ENCODE data around the gene ARMC9.
"Not testable (repeated sequence)": the region's sequence is repeated elsewhere in the genome, so short reads cannot be mapped to it uniquely, and the experiment has no call there.

Gene ARMC9

DNA sequence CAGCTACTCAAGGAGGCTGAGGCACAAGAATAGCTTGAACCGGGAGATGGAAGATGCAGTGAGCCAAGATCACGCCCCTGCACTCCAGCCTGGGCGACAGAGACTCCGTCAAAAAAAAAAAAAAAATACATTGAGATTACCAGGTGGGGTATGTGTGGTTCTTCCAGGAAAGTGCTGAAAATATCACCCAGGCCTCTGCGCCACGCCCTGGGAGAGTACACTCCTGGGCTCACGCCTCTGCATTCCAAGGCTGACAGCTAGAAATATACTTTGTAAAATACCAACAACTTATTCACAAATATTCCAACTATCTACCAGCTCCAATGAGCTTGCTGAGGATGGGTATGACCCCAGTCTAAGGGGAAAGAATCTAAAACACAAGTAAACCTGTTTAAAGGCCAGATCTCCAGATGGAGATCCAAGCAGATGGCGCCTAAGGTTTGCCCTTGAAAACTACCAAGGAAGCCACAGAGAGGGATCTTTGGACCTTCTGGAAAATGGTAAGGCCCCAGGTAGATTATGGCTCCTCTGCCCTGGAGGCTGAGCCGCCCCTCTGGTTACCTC is 175.4 kb downstream of the ARMC9 start:
- FAIRE-seq = no peak
- no peak for TF ChIP-seq CTCF (IDR thresholded peaks at IDR 0.05; ENCODE audit: insufficient read depth, missing control alignments)
- DNase-seq (ENCODE audit: insufficient read length, low spot score) = no peak

- FAIRE-seq = no peak
- TF ChIP-seq CTCF (IDR thresholded peaks at IDR 0.05; ENCODE audit: insufficient read depth, missing control alignments) = no peak
- no peak for DNase-seq (ENCODE audit: insufficient read length, low spot score)
These were observed 176.3 kb downstream of the ARMC9 start for GRCh38 chr2:231374771-231375170.

GRCh38 chr2:231375994-231376615 is 177.7 kb downstream of the ARMC9 start:
- DNase-seq (ENCODE audit: insufficient read length, low spot score); FAIRE-seq: not testable (repeated sequence)

DNA sequence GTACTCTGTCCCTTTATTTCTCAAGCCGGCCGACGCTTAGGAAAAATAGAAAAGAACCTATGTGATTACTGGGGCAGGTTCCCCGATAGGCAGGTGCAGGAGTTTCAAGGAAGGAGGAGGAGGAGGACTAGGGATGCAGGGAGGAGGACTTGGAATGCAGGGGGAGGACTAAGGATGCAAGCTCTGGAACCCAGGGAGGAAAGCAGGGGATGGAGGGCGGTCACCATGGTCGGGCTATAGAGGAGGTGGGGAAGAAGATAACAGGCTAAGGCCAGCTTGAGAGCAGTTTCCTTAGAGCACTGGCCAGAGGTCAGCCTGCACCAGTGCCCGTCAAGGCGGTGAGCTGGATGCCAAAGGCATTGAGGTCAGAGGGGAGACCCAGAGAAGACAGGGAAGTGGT is 178.4 kb downstream of the ARMC9 start:
- FAIRE-seq (no peak), DNase-seq (ENCODE audit: insufficient read length, low spot score) (no peak)
- no peak for TF ChIP-seq CTCF (IDR thresholded peaks at IDR 0.05; ENCODE audit: insufficient read depth, missing control alignments)

DNA sequence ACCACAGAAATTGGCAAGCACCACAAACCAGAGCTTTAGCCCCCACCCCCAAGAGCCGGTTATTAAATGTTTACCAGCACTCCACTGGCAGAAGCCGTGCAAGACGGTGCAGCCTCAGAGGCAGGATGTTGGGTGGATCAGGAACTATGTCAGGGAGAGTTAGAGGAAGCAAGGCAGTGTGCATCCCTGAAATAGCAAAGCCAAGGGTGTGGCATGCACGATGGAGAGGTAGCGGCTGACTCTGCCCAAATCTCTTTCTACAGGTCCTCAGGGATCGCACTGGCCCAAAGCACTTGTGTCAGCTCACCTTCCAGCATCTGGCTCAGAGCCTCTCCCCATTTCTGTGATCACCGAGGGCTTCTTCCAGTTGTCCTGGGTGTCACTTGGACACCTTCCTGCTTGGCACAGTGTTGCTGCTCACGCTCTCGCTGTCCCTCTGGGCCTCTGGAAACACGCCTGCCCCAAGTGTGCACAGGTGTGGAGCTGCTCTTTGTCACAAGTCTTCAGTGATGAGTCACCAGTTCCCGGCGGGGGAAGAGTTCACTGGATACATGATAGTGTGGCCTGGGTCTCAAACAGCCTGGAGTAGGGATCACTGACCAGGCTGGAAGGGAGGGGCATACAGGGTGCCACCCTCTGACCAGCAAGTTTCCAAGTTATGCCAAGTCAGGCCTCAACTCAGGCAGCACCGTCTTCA is 179.7 kb downstream of the ARMC9 start:
- no peak for DNase-seq (ENCODE audit: insufficient read length, low spot score)
- TF ChIP-seq CTCF (IDR thresholded peaks at IDR 0.05; ENCODE audit: insufficient read depth, missing control alignments) = no peak
- no peak for FAIRE-seq

GRCh38 chr2:231379266-231380215 is 181.1 kb downstream of the ARMC9 start:
- FAIRE-seq = no peak
- no peak for DNase-seq (ENCODE audit: insufficient read length, low spot score)
- no peak for TF ChIP-seq CTCF (IDR thresholded peaks at IDR 0.05; ENCODE audit: insufficient read depth, missing control alignments)

DNA sequence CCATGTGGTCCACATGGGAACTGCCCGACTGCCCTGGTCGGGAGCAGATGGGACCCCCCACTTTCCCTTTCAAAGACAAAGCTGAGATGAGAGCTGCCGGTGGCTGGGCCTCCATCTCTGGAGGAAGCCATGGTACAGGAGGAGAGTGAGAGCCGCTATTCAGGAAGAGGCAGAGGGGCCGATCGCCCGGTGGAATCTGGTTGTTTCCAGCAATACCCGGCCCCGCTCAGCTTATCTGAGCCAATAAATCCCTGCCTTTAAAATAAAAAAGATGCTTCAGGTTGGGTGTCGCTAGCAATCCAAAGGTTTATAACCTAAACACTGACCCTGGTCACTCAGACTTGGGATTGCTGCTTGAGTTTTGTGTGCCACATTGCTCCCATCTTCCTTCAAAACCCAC is 181.9 kb downstream of the ARMC9 start:
- DNase-seq (ENCODE audit: insufficient read length, low spot score) (no peak), FAIRE-seq (no peak)
- TF ChIP-seq CTCF (IDR thresholded peaks at IDR 0.05; ENCODE audit: insufficient read depth, missing control alignments) = no peak

Measured in D721Med (cell line).